A549 treated with Mapracorat at 1 μM for 4 hours (cell line): ENCODE measurements around the gene TRIM63. TPM values are rescaled to one million over a fixed set of nuclear protein-coding genes. Genes with fewer than 3 reads are reported as not detected.

Experiments used
- total RNA-seq: library from RNA; stranded (reverse); fragments of 200-300 nt; extraction: Qiagen RNA extraction; gene quantifications from 5 replicates; pipeline ENCODE4 v1.2.3, GENCODE V29; 2022

Gene TRIM63
- 1.3 to 1.8 TPM (median 1.5 TPM) in 5 replicates for total RNA-seq

GRCh38 chr1:26067432-26067911 is at the start of gene TRIM63:
Gene TRIM63 (minus strand): TSS chr1:26067630. CDS start chr1:26067494, 136 bp downstream.

GRCh38 chr1:26111530-26112406 is 44.3 kb upstream of the TRIM63 start, which contains the start of gene PDIK1L:
Gene PDIK1L (plus strand): TSS chr1:26111824. CDS start chr1:26114309, 2,485 bp downstream.

DNA sequence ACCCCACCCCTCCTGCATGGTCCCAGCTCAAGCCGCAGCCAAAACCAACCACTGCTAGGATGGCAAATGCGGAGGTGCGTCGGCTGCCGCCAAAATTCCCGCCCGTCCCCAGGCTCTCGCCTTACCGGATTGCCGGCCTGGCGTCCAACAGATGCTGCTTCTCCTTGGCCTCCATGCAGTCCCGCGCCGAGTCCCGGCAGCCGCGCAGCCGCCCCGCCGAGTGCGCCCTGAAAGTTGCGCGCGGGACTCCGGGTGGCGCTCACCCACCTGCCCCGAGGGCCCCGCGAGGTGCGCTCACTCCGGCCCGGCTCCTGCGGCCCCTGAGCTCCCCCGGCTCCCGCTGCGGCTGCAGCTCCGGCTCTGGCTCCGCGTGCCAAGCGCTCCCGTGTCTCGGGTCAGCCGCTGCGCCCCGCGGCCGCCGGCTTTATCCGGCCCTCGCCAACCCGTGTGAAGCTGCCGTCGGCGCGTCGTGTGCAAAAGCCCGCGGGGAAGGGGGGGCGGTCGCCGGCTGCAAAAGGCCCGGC is 21.6 kb downstream of the TRIM63 start, which contains the start of gene SLC30A2:
TSS of gene SLC30A2 (minus strand) at position 397 of the 524 bp plus-strand sequence. CDS start at position 175, 222 bp downstream.

GRCh38 chr1:26021647-26022403 is 45.6 kb downstream of the TRIM63 start, which contains the start of gene EXTL1:
Gene EXTL1 (plus strand): TSS chr1:26021775. CDS start chr1:26022647, 872 bp downstream.

Other genes starting within 250 kb of the TRIM63 start
- gene MTFR1L, start 247.7 kb downstream of the TRIM63 start, total RNA-seq, result 23.7 to 28.3 TPM (median 26.6 TPM) in 5 replicates
- gene AUNIP, start 208.2 kb downstream of the TRIM63 start, total RNA-seq, result 7.8 to 10.4 TPM (median 8.3 TPM) in 5 replicates
- gene PAQR7, start 191.9 kb downstream of the TRIM63 start, total RNA-seq, result 6.0 to 7.9 TPM (median 7.7 TPM) in 5 replicates
- gene STMN1, start 161.2 kb downstream of the TRIM63 start, total RNA-seq, result 217 to 237 TPM (median 234 TPM) in 5 replicates
- gene PAFAH2, start 69.6 kb downstream of the TRIM63 start, total RNA-seq, result 6.1 to 9.1 TPM (median 7.8 TPM) in 5 replicates
- not detected in 5 replicates for gene EXTL1, start 45.9 kb downstream of the TRIM63 start, total RNA-seq
- gene SLC30A2, start 21.5 kb downstream of the TRIM63 start, total RNA-seq, result 0.11 to 0.96 TPM (median 0.31 TPM) in 5 replicates
- 1.8 to 2.3 TPM (median 1.9 TPM) in 5 replicates for gene PDIK1L, start 44.2 kb upstream of the TRIM63 start, total RNA-seq
- 0.05 to 0.08 TPM in 2 of 5 replicates, not detected in the others for gene FAM110D, start 91.4 kb upstream of the TRIM63 start, total RNA-seq
- gene C1orf232, start 101.3 kb upstream of the TRIM63 start, total RNA-seq, result not detected in 5 replicates
- 49.4 to 69.6 TPM (median 64.8 TPM) in 5 replicates for gene ZNF593, start 102.3 kb upstream of the TRIM63 start, total RNA-seq
- gene ZNF593OS, start 104.2 kb upstream of the TRIM63 start, total RNA-seq, result 0.65 TPM in 1 of 5 replicates, not detected in the others
- 0.15 to 0.58 TPM (median 0.32 TPM) in 4 of 5 replicates, not detected in the other for gene CNKSR1, start 109.9 kb upstream of the TRIM63 start, total RNA-seq
- not detected in 5 replicates for gene CATSPER4, start 123.0 kb upstream of the TRIM63 start, total RNA-seq
- 11.2 to 14.2 TPM (median 12.9 TPM) in 5 replicates for gene CEP85, start 166.6 kb upstream of the TRIM63 start, total RNA-seq
- gene SH3BGRL3, start 212.5 kb upstream of the TRIM63 start, total RNA-seq, result 126 to 157 TPM (median 140 TPM) in 5 replicates
- gene UBXN11, start 239.0 kb upstream of the TRIM63 start, total RNA-seq, result 11.8 to 18.4 TPM (median 15.9 TPM) in 5 replicates